ENCODE results near the gene C1QL2. TPM values are rescaled to one million over a fixed set of nuclear protein-coding genes. Genes with fewer than 3 reads are reported as not detected.

C1QL2 gene
- total RNA-seq, 1 donor from 2014 or later: not detected

DNA sequence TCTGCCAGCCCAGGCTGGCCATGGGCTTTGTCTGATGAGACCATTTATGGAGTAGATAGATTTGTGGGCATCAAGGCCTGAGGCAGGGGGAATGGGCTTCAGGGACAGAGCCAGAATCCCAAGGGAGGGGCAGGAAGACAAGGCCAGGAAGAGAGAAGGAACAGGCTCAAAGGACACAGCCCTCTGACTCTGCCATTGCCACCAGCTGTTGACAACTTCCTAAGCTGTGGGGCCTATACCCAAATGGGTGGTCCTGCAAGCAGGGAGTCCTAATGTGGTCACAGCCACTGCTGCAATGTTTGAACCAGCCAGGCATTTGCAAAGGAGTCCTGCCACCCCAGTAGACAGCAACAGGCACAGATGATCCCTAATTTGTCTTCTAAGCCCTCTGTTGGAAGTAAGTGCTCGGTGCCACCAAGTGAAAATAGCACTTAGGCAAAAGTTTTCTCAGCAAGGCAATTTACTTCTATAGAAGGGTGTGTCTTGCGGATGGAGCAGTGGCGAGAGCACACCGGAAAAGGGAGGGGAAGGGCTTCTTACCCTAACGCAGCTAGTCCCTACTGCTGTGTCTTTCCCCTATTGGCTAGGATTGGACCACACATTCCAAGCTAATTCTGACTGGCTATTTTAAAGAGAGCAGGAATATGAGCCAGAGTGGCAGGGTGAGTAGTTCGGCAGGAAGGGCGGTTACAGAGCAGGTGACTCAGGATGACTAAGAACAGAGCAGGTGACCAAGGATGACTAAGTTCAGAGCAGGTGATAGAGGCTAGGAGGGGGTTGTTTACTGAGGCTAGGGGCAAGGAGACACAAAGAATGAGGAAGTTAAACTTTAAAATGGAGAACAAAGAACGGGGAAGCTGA, 47.2 kb downstream of the C1QL2 start:
- no peak for DNase-seq (ENCODE audit: low read depth)

DNA sequence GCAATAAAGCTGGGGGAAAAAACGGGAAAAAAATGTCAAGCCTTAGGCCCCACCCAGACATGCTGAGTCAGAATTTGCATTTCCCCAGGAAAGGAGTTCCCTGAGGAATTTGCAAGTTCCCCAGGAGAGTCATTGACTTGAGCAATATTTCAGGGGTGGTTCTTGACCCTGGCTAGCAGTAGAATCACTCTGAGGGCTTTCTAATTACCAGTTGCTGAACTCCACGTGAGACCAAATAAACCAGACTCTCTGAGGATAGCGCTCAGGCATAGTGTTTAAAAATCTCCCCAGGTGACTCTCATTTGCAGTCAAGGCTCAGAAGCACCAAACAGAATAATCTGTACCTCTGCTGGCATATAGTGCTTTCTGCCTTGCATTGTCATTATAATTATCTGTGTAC, 48.7 kb downstream of the C1QL2 start:
- DNase-seq (ENCODE audit: low read depth): no peak
- no peak overlapping the region for H3K4me3 ChIP-seq (ENCODE audit: low read depth, low read length)
- TF ChIP-seq, protein P1, sequence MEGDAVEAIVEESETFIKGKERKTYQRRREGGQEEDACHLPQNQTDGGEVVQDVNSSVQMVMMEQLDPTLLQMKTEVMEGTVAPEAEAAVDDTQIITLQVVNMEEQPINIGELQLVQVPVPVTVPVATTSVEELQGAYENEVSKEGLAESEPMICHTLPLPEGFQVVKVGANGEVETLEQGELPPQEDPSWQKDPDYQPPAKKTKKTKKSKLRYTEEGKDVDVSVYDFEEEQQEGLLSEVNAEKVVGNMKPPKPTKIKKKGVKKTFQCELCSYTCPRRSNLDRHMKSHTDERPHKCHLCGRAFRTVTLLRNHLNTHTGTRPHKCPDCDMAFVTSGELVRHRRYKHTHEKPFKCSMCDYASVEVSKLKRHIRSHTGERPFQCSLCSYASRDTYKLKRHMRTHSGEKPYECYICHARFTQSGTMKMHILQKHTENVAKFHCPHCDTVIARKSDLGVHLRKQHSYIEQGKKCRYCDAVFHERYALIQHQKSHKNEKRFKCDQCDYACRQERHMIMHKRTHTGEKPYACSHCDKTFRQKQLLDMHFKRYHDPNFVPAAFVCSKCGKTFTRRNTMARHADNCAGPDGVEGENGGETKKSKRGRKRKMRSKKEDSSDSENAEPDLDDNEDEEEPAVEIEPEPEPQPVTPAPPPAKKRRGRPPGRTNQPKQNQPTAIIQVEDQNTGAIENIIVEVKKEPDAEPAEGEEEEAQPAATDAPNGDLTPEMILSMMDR (conservative IDR thresholded peaks at IDR 0.05; ENCODE audit: low read depth, low read length): no peak

More for the DNA sequence above, 47.2 kb downstream of the C1QL2 start:
- TF ChIP-seq, protein P1 (conservative IDR thresholded peaks at IDR 0.05; ENCODE audit: low read depth, low read length): no peak
- no peak overlapping the region for H3K4me3 ChIP-seq (ENCODE audit: low read depth, low read length)

DNA sequence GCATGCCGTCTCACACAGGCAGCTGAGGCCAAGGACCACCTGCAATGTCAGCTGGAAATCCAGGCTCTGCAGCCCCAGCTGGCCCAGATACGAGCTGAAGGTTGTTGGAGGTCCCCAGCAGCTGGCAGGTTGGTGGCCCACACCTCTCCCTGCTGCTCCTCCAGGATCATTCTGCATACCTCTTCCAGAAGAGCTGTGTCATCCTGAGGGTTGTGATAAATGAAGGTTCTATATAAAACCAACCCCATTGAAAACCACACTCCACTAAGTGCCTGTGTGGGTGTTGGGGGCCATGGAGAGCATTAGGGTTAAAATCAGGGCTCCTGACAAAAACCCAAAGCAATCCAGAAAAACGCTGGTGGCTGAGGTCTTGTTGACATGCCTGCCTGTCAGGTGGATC, 50.4 kb downstream of the C1QL2 start:
- TF ChIP-seq, protein P1 (conservative IDR thresholded peaks at IDR 0.05; ENCODE audit: low read depth, low read length): no peak
- DNase-seq (ENCODE audit: low read depth): no peak
- H3K4me3 ChIP-seq (ENCODE audit: low read depth, low read length): no peak overlapping the region

DNA sequence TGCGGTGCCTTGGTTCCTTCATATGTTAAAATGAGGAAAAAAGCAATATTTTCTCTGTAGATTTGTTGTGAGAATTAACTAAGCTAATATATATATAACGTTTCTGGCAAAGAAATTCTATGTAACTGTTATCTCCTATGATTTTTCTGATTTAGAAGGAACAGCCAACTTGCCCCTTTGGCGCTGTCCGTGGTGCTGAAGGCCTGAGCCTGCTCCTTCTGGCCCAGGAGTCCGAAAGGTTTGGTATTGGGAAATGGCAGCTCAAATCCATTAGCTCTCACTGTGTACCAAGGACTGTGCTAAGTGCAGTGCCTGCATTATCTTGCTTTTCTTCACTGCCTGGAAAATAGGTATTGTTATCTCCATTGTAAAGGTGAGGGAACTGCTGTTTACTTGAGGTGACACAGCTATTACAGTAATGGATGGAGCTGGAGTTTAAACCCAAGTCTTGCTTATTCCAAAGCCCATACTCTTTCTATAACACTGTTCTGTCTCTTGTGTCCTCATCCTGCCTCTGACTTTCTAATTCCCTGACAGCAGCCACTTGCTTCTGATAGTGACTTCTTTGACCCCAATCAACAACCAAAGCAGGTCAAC, 52.2 kb downstream of the C1QL2 start:
- no peak overlapping the region for H3K4me3 ChIP-seq (ENCODE audit: low read depth, low read length)
- no peak for DNase-seq (ENCODE audit: low read depth)
- TF ChIP-seq, protein P1 (conservative IDR thresholded peaks at IDR 0.05; ENCODE audit: low read depth, low read length): no peak

Other genes starting within 250 kb of the C1QL2 start
- not detected in 2 replicates for gene MARCO, start 216.6 kb downstream of the C1QL2 start, total RNA-seq
- 27.8 and 35.1 TPM in 2 replicates for gene STEAP3, start 65.1 kb upstream of the C1QL2 start, total RNA-seq
- 5.4 and 9.3 TPM in 2 replicates for gene C2orf76, start 208.1 kb upstream of the C1QL2 start, total RNA-seq
- gene DBI, start 208.2 kb upstream of the C1QL2 start, total RNA-seq: 134 and 238 TPM in 2 replicates

All from epithelial cell of proximal tubule (primary cell).